CD14-positive monocyte (primary cell): ENCODE data around the gene PRSS23. TPM values are rescaled to one million over a fixed set of nuclear protein-coding genes. Genes with fewer than 3 reads are reported as not detected.

Source experiments
- DNase-seq, 3 donors: peaks; one replicate each; pipeline ENCODE4 v3.0.0-alpha.2; 2011 to 2022
- H2AFZ ChIP-seq: 2 replicates; pipeline ENCODE4 v1.6.0; 2012; ENCODE audit warnings: mild to moderate bottlenecking, low read depth, low read length, inconsistent platforms; ENCODE audit not compliant: insufficient read depth, poor library complexity, severe bottlenecking
- H3K27ac ChIP-seq, 2 donors: 1 replicate in 1 of 2; 2 replicates in 1 of 2; pipeline ENCODE4 v1.5.1; 2012 to 2013; ENCODE audit warnings: low read length in 2 of 2, control low read depth in 1 of 2, inconsistent platforms in 1 of 2, low read depth in 1 of 2, mild to moderate bottlenecking in 1 of 2
- H3K27me3 ChIP-seq, 2 donors: one replicate each; pipeline versions ENCODE4 v1.6.0 to v1.6.1; 2011 to 2013; ENCODE audit warnings: low read length in 2 of 2; ENCODE audit not compliant: control insufficient read depth in 2 of 2, insufficient read depth in 2 of 2
- H3K36me3 ChIP-seq, 2 donors: replicated peaks in 1 of 2; 1 replicate in 1 of 2; 2 replicates in 1 of 2; pipeline versions ENCODE4 v1.5.1 to v1.6.1; 2012 to 2013; ENCODE audit warnings: low read length in 2 of 2, control low read depth in 1 of 2, inconsistent platforms in 1 of 2, mild to moderate bottlenecking in 1 of 2; ENCODE audit not compliant: insufficient read depth in 2 of 2, control insufficient read depth in 1 of 2
- H3K4me1 ChIP-seq, 2 donors: 1 replicate in 1 of 2; 2 replicates in 1 of 2; pipeline versions ENCODE4 v1.5.1 to v1.6.1; 2012 to 2013; ENCODE audit warnings: low read length in 2 of 2, control low read depth in 1 of 2, inconsistent platforms in 1 of 2, mild to moderate bottlenecking in 1 of 2, moderate library complexity in 1 of 2; ENCODE audit not compliant: insufficient read depth in 2 of 2, control insufficient read depth in 1 of 2
- H3K4me2 ChIP-seq: replicated peaks from 2 replicates; pipeline ENCODE3; 2012; ENCODE audit warnings: low read length, moderate library complexity, mild to moderate bottlenecking; ENCODE audit not compliant: poor library complexity, severe bottlenecking; ENCODE audit errors: extremely low read depth
- H3K4me3 ChIP-seq, 3 experiments: fragments of 200-600 bp in 1 of 3; sonication (generic) in 1 of 3; replicated peaks in 1 of 3; 1 replicate in 2 of 3; 2 replicates in 1 of 3; pipeline ENCODE4 v1.5.1; 2011 to 2013; ENCODE audit warnings: low read length in 3 of 3, mild to moderate bottlenecking in 3 of 3, control low read depth in 2 of 3, low read depth in 2 of 3, inconsistent platforms in 1 of 3, moderate library complexity in 1 of 3
- H3K79me2 ChIP-seq: 2 replicates; pipeline ENCODE4 v1.6.0; 2012; ENCODE audit warnings: mild to moderate bottlenecking, control low read depth, inconsistent platforms, low read length, moderate library complexity; ENCODE audit not compliant: insufficient read depth
- H3K9ac ChIP-seq: 2 replicates; pipeline ENCODE4 v1.6.0; 2017; ENCODE audit warnings: low read length, mild to moderate bottlenecking; ENCODE audit not compliant: insufficient read depth, poor library complexity, severe bottlenecking
- H3K9me3 ChIP-seq, 2 donors: replicated peaks in 1 of 2; 1 replicate in 1 of 2; 2 replicates in 1 of 2; pipeline versions ENCODE4 v1.5.1 to v1.6.1; 2012 to 2013; ENCODE audit warnings: low read length in 2 of 2, control low read depth in 1 of 2; ENCODE audit not compliant: control insufficient read depth in 1 of 2, insufficient read depth in 1 of 2
- H4K20me1 ChIP-seq: 2 replicates; pipeline ENCODE4 v1.6.0; 2012; ENCODE audit warnings: mild to moderate bottlenecking, low read length, control low read depth, moderate library complexity; ENCODE audit not compliant: insufficient read depth
- H3K27ac Mint-ChIP-seq, 7 donors: one replicate each; pipeline ENCODE4 v1.8.0; 2020; ENCODE audit warnings: mild to moderate bottlenecking in 7 of 7, mixed read lengths in 7 of 7, moderate library complexity in 6 of 7, inconsistent platforms in 2 of 7
- H3K27me3 Mint-ChIP-seq, 3 donors: one replicate each; pipeline ENCODE4 v1.8.0; 2021 to 2022; ENCODE audit warnings: low read depth in 3 of 3, mild to moderate bottlenecking in 3 of 3, mixed read lengths in 3 of 3, moderate library complexity in 3 of 3, inconsistent platforms in 1 of 3
- H3K36me3 Mint-ChIP-seq, 2 donors: one replicate each; pipeline ENCODE4 v1.8.0; 2020; ENCODE audit warnings: mixed read lengths in 2 of 2, inconsistent platforms in 1 of 2, mild to moderate bottlenecking in 1 of 2
- H3K4me1 Mint-ChIP-seq: one replicate; pipeline ENCODE4 v1.8.0; 2020; ENCODE audit warnings: mild to moderate bottlenecking, mixed read lengths
- H3K4me3 Mint-ChIP-seq, 2 donors: one replicate each; pipeline ENCODE4 v1.8.0; 2020; ENCODE audit warnings: mild to moderate bottlenecking in 2 of 2, mixed read lengths in 2 of 2, moderate library complexity in 1 of 2
- H3K9me3 Mint-ChIP-seq, 7 donors: one replicate each; pipeline ENCODE4 v1.8.0; 2020 to 2022; ENCODE audit warnings: mixed read lengths in 7 of 7, mild to moderate bottlenecking in 6 of 7, moderate library complexity in 6 of 7, inconsistent platforms in 2 of 7
- CTCF ChIP-seq: fragments of 200-600 bp; IDR thresholded peaks from one replicate; pipeline ENCODE4 v1.8.0; 2022; ENCODE audit warnings: antibody characterized with exemption, mild to moderate bottlenecking
- WGBS: methylation state at CpG from one replicate; pipeline ENCODE4 v1.1.5; 2013; ENCODE audit warnings: missing lambda C conversion rate; ENCODE audit not compliant: insufficient coverage; 5-methylcytosine and 5-hydroxymethylcytosine counted together
- intact Hi-C, 2 donors: fragments of 100-400 bp; cut with micrococcal nuclease; formaldehyde crosslinking; loops; one replicate each; pipeline versions ENCODE4 v1.15.0 to v1.15.1; 2023
- polyA plus RNA-seq, 3 donors: library from polyadenylated mRNA; depleted of rRNA in 1 of 3; unstranded in 2 of 3; stranded (reverse) in 1 of 3; fragments of 300-500 nt in 2 of 3; fragments of >200 nt in 1 of 3; fragmentation: Illumina TruSeq in 2 of 3; gene quantifications; 1 replicate in 2 of 3; 2 replicates in 1 of 3; pipeline ENCODE4 v1.2.3, GENCODE V29; 2012 to 2021

PRSS23 gene
- polyA plus RNA-seq, 3 donors, result 0.08 to 0.19 TPM; not detected in 1

- H3K27ac ChIP-seq, result no peak overlapping the region
- H3K9ac ChIP-seq, result no peak overlapping the region
- H3K79me2 ChIP-seq, result no peaks in the 10 kb centered on the region
- peaks cover 0 to 9% (median 3%) of the 10 kb centered on the region in 7 donors for H3K9me3 Mint-ChIP-seq
- peaks cover 10% of the 10 kb centered on the region for H3K4me1 Mint-ChIP-seq
- no peak for DNase-seq
- no peak overlapping the region for H2AFZ ChIP-seq
- no CpG with 5 or more reads among the region's 5 CpGs for WGBS
- H3K27me3 Mint-ChIP-seq, result peaks cover 38 to 54% (median 50%) of the 10 kb centered on the region in 3 donors
- no peak overlapping the region for H3K4me3 ChIP-seq
- intact Hi-C loops, result no loop called here
- H3K27me3 ChIP-seq, result peaks cover 42 to 48% of the 10 kb centered on the region in 2 donors
- H4K20me1 ChIP-seq, result no peaks in the 10 kb centered on the region
- H3K27ac Mint-ChIP-seq, result no peak overlapping the region
- peaks cover 0 to 13% of the 10 kb centered on the region in 2 donors for H3K9me3 ChIP-seq
- no peak for TF ChIP-seq CTCF
- peaks cover 3 to 7% of the 10 kb centered on the region in 2 donors for H3K4me1 ChIP-seq
- no peak overlapping the region for H3K4me3 Mint-ChIP-seq
- H3K4me2 ChIP-seq, result no peak overlapping the region
- H3K36me3 ChIP-seq, result no peaks in the 10 kb centered on the region
- H3K36me3 Mint-ChIP-seq, result no peaks in the 10 kb centered on the region
These were observed 1.4 kb upstream of the PRSS23 start for GRCh38 chr11:86798988-86799387.

GRCh38 chr11:86799680-86800075 lies 664 bp upstream of the PRSS23 start:
- H3K4me2 ChIP-seq, result peak overlapping the region; percentile 61
- Mint-ChIP-seq H3K4me3 (peak overlapping the region; percentile 57 to 73), H3K27ac (no peak overlapping the region), H3K27me3 (peaks cover 38 to 54% (median 50%) of the 10 kb centered on the region in 3 donors), H3K36me3 (no peaks in the 10 kb centered on the region), H3K4me1 (peaks cover 10% of the 10 kb centered on the region), H3K9me3 (peaks cover 0 to 9% (median 3%) of the 10 kb centered on the region in 7 donors)
- H3K4me3 ChIP-seq, result peak overlapping the region in 1 of 3 experiments; percentile 53
- no peak for DNase-seq
- H3K79me2 ChIP-seq, result no peaks in the 10 kb centered on the region
- peaks cover 42 to 49% of the 10 kb centered on the region in 2 donors for H3K27me3 ChIP-seq
- no peak for TF ChIP-seq CTCF
- no peaks in the 10 kb centered on the region for H3K36me3 ChIP-seq
- no peak overlapping the region for H3K27ac ChIP-seq
- H2AFZ ChIP-seq, result peak overlapping the region; percentile 46
- peaks cover 0 to 13% of the 10 kb centered on the region in 2 donors for H3K9me3 ChIP-seq
- intact Hi-C loops, result loop anchor here in 1 of 2 donors (10.0 kb wide), 1 partner anchor 125 kb away; the partner anchor contains the start of gene ME3
- 42% methylated on average over 10 of the region's 13 CpGs for WGBS
- H4K20me1 ChIP-seq, result no peaks in the 10 kb centered on the region
- H3K9ac ChIP-seq, result no peak overlapping the region
- peaks cover 3 to 7% of the 10 kb centered on the region in 2 donors for H3K4me1 ChIP-seq
